NB4 (cell line): ENCODE results near the gene ABCC4.
"Not testable (repeated sequence)": the region's sequence is repeated elsewhere in the genome, so short reads cannot be mapped to it uniquely, and the experiment has no call there.

Experiments
- MYC ChIP-seq: IDR thresholded peaks from 2 replicates; pipeline ENCODE4 v1.6.1; 2011; ENCODE audit warnings: low read depth, low read length
- POLR2A ChIP-seq: IDR thresholded peaks from 2 replicates; pipeline ENCODE4 v1.6.1; 2011; ENCODE audit warnings: mild to moderate bottlenecking; ENCODE audit not compliant: insufficient read length; ENCODE audit errors: extremely low read depth
- TF ChIP-seq, protein P1 (sequence below): IDR thresholded peaks from one replicate; pipeline ENCODE4 v1.5.1; 2012; ENCODE audit warnings: low read depth, low read length
- TF ChIP-seq, protein P2 (sequence below): IDR thresholded peaks from 2 replicates; pipeline ENCODE4 v1.6.1; 2011; ENCODE audit warnings: low read depth, low read length

DNA sequence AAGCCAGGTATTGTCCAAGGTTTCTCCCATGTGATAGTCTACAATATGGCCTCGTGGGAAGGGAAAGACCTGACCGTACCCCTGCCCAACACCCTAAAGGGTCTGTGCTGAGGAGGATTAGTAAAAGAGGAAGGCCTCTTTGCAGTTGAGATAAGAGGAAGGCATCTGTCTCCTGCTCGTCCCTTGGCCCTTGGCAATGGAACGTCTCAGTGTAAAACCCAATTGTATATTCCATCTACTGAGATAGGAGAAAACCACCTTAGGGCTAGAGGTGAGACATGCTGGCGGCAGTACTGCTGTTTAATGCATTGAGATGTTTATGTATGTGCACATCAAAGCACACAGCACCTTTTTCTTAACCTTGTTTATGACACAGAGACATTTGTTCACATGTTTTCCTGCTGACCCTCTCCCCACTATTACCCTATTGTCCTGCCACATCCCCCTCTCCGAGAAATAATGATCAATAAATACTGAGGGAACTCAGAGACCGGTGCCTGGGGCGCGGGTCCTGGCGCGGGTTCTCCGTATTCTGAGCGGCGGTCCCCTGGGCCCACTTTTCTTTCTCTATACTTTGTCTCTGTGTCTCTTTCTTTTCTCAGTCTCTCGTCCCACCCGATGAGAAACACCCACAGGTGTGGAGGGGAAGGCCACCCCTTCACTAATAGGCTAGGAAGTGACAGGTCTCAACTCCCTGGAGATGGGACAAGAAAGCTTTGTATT is 32.7 kb downstream of the ABCC4 start:
- TF ChIP-seq MYC, POLR2A: not testable (repeated sequence)
- TF ChIP-seq, protein P1, sequence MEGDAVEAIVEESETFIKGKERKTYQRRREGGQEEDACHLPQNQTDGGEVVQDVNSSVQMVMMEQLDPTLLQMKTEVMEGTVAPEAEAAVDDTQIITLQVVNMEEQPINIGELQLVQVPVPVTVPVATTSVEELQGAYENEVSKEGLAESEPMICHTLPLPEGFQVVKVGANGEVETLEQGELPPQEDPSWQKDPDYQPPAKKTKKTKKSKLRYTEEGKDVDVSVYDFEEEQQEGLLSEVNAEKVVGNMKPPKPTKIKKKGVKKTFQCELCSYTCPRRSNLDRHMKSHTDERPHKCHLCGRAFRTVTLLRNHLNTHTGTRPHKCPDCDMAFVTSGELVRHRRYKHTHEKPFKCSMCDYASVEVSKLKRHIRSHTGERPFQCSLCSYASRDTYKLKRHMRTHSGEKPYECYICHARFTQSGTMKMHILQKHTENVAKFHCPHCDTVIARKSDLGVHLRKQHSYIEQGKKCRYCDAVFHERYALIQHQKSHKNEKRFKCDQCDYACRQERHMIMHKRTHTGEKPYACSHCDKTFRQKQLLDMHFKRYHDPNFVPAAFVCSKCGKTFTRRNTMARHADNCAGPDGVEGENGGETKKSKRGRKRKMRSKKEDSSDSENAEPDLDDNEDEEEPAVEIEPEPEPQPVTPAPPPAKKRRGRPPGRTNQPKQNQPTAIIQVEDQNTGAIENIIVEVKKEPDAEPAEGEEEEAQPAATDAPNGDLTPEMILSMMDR: not testable (repeated sequence)
- TF ChIP-seq, protein P2, sequence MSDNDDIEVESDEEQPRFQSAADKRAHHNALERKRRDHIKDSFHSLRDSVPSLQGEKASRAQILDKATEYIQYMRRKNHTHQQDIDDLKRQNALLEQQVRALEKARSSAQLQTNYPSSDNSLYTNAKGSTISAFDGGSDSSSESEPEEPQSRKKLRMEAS: not testable (repeated sequence)
